ENCODE data around the gene ZNF891.

Gene ZNF891

DNA sequence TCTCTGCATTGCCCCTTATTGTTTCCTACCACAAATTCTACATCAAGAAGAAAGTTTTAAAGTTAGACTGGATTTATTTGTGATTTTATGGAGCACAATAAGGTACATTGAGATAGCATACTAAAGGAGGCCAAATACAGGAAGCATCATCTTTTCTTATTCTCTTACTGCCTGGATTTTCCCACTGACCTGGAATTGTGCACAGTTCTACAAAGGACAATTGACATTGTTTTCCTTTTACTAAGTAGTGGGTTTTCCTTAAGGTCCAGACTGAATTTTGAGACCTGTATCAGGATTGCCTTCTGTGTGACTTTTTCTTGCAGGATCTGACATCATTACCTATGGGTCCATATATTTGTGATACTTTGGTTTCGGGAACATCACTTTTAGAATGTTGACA is 68.1 kb downstream of the ZNF891 start:
- no peak for DNase-seq (ENCODE audit: low spot score)

DNA sequence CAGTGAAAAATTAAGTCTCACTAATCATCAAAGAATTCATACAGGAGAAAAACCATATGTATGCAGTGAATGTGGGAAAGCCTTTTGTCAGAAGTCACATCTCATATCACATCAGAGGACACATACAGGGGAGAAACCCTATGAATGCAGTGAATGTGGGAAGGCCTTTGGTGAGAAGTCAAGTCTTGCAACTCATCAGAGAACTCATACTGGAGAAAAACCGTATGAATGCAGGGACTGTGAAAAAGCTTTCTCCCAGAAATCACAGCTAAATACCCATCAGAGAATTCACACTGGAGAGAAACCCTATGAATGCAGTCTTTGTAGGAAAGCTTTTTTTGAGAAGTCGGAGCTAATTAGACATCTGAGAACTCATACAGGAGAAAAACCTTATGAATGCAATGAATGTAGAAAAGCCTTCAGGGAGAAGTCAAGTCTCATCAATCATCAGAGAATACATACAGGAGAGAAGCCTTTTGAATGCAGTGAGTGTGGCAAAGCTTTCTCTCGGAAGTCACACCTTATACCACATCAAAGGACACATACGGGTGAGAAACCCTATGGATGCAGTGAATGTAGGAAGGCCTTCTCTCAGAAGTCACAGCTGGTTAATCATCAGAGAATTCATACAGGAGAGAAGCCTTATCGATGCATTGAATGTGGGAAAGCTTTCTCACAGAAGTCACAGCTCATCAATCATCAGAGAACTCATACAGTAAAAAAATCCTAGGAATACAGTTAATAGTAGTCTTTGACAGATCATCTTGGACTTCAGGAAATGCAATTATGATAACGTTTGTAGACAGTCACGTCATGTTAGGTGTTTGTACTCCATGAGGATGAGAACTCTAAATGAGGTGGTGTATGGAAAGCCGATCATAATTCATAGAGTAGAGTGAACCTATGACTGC is 71.6 kb downstream of the ZNF891 start:
- no peak for DNase-seq (ENCODE audit: low spot score)

DNA sequence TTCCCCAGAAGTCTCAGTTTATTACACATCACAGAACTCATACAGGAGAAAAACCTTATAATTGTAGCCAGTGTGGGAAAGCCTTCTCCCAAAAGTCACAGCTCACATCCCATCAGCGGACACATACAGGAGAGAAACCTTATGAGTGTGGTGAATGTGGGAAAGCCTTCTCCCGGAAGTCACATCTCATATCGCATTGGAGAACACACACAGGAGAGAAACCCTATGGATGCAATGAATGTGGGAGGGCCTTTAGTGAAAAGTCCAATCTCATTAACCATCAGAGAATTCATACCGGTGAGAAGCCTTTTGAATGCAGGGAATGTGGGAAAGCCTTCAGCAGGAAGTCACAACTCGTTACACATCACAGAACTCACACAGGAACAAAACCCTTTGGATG is 72.6 kb downstream of the ZNF891 start:
- DNase-seq (ENCODE audit: low spot score): no peak

Measured in hematopoietic multipotent progenitor cell treated with erythropoietin and hydrocortisone succinate and interleukin-3 and kit ligand, for 17 days (in vitro differentiated cells).